22Rv1 (cell line): Measurements from ENCODE around the gene THSD4.

Experiments used
- H3K27ac ChIP-seq: fragments of 450-650 bp; 2 replicates; pipeline ENCODE4 v1.5.1; 2017
- CTCF ChIP-seq: fragments of 450-650 bp; IDR thresholded peaks from 2 replicates; pipeline ENCODE4 v1.5.1; 2017; ENCODE audit warnings: mild to moderate bottlenecking
- ZFX ChIP-seq: fragments of 450-650 bp; IDR thresholded peaks from 2 replicates; pipeline ENCODE4 v1.6.1; 2017; ENCODE audit warnings: antibody characterized with exemption, borderline replicate concordance

Gene THSD4

GRCh38 chr15:71755092-71755970 is 640.1 kb downstream of the THSD4 start:
- no peak overlapping the region for H3K27ac ChIP-seq
- TF ChIP-seq ZFX (no peak), CTCF (no peak)

- TF ChIP-seq CTCF (no peak), ZFX (no peak)
- no peak overlapping the region for H3K27ac ChIP-seq
Measured at GRCh38 chr15:71756599-71757352, 641.5 kb downstream of the THSD4 start.

- no peak for TF ChIP-seq CTCF
- TF ChIP-seq ZFX = no peak
- no peak overlapping the region for H3K27ac ChIP-seq
Measured at GRCh38 chr15:71757741-71758530, 642.7 kb downstream of the THSD4 start.

GRCh38 chr15:71758711-71759110 is 643.4 kb downstream of the THSD4 start:
- no peak overlapping the region for H3K27ac ChIP-seq
- TF ChIP-seq CTCF (no peak), ZFX (no peak)

GRCh38 chr15:71760852-71761251 is 645.6 kb downstream of the THSD4 start:
- H3K27ac ChIP-seq = no peak overlapping the region
- TF ChIP-seq ZFX (no peak), CTCF (no peak)

- TF ChIP-seq ZFX (no peak), CTCF (no peak)
- no peak overlapping the region for H3K27ac ChIP-seq
Measured at GRCh38 chr15:71761649-71762048, 646.4 kb downstream of the THSD4 start.
